ENCODE results near the gene CYBC1.

- no peak for TF ChIP-seq CTCF (conservative IDR thresholded peaks at IDR 0.05 in 1 of 2, IDR thresholded peaks at IDR 0.05 in 1 of 2; ENCODE audit: low read depth in 1 of 2, low read length in 2 of 2)
- TF ChIP-seq EZH2 (IDR thresholded peaks at IDR 0.05; ENCODE audit: low read length, missing control alignments) = no peak
Measured at GRCh38 chr17:82468692-82469091, 18.1 kb upstream of the CYBC1 start.

Measured in fibroblast of lung (primary cell).